Bone marrow (tissue), 2 donors: ENCODE data around the gene MAN2B2.
"Not testable (repeated sequence)": the region's sequence is repeated elsewhere in the genome, so short reads cannot be mapped to it uniquely, and the experiment has no call there.

ENCODE experiments used
- DNase-seq, 2 donors: peaks; one replicate each; lab custom pipeline; 2025; lab: John Stamatoyannopoulos, UW

The MAN2B2 gene

GRCh38 chr4:6617246-6617645 lies 42.3 kb downstream of the MAN2B2 start:
- no peak for DNase-seq

- DNase-seq = no peak
These were observed 43.6 kb downstream of the MAN2B2 start for GRCh38 chr4:6618386-6619115.

GRCh38 chr4:6619116-6619465 lies 44.1 kb downstream of the MAN2B2 start:
- DNase-seq = no peak

- DNase-seq = no peak
These were observed 44.7 kb downstream of the MAN2B2 start for GRCh38 chr4:6619466-6620255.

GRCh38 chr4:6620296-6620695 lies 45.3 kb downstream of the MAN2B2 start:
- no peak for DNase-seq

GRCh38 chr4:6620891-6621555 lies 46.0 kb downstream of the MAN2B2 start:
- DNase-seq = no peak

GRCh38 chr4:6621556-6621927 lies 46.6 kb downstream of the MAN2B2 start:
- no peak for DNase-seq

- DNase-seq = no peak
These were observed 47.8 kb downstream of the MAN2B2 start for GRCh38 chr4:6622744-6623143.

- no peak for DNase-seq
These were observed 50.3 kb downstream of the MAN2B2 start for GRCh38 chr4:6625256-6625655.

- no peak for DNase-seq
These were observed 51.1 kb downstream of the MAN2B2 start for GRCh38 chr4:6626066-6626465.

GRCh38 chr4:6627832-6628231 lies 52.8 kb downstream of the MAN2B2 start:
- DNase-seq = no peak

GRCh38 chr4:6628484-6628883 lies 53.5 kb downstream of the MAN2B2 start:
- not testable (repeated sequence) for DNase-seq

- no peak for DNase-seq
These were observed 57.1 kb downstream of the MAN2B2 start for GRCh38 chr4:6632125-6632524.

- DNase-seq = peak in 1 of 2 donors; percentile 29
These were observed 58.3 kb downstream of the MAN2B2 start for GRCh38 chr4:6633091-6633906.

GRCh38 chr4:6634746-6635145 lies 59.8 kb downstream of the MAN2B2 start:
- DNase-seq = no peak

GRCh38 chr4:6639137-6639680 lies 64.2 kb downstream of the MAN2B2 start:
- DNase-seq = no peak

- DNase-seq = peak; percentile 86 to 87
These were observed 65.5 kb downstream of the MAN2B2 start, which contains the start of gene MRFAP1 for GRCh38 chr4:6640292-6641163. MRFAP1 (plus strand) TSS chr4:6640685; CDS start chr4:6640863, 178 bp downstream.

- peak in 1 of 2 donors; percentile 51 for DNase-seq
These were observed 66.4 kb downstream of the MAN2B2 start for GRCh38 chr4:6641164-6641970.

GRCh38 chr4:6641971-6642320 lies 67.0 kb downstream of the MAN2B2 start:
- DNase-seq = no peak
